DOHH2 (cell line): ENCODE results near the gene ADH1C.
"Not testable (repeated sequence)": the region's sequence is repeated elsewhere in the genome, so short reads cannot be mapped to it uniquely, and the experiment has no call there.

Source experiments
- H3F3A ChIP-seq: fragments of 200-600 bp; sonication (generic), shearing (Covaris generic); 2 replicates; pipeline ENCODE4 v1.6.0; 2016; ENCODE audit warnings: antibody characterized with exemption, mild to moderate bottlenecking; ENCODE audit not compliant: control insufficient read depth, insufficient read depth
- H3K27ac ChIP-seq: fragments of 200-600 bp; sonication (generic); 2 replicates; pipeline ENCODE4 v1.5.1; 2014; ENCODE audit warnings: low read depth, mild to moderate bottlenecking, low read length, moderate library complexity
- H3K27me3 ChIP-seq: fragments of 200-600 bp; sonication (generic); 2 replicates; pipeline ENCODE4 v1.6.1; 2014; ENCODE audit warnings: mild to moderate bottlenecking, low read length, mixed read lengths; ENCODE audit not compliant: control insufficient read depth
- H3K36me3 ChIP-seq: fragments of 200-600 bp; sonication (generic); 2 replicates; pipeline ENCODE4 v1.6.1; 2014; ENCODE audit warnings: mild to moderate bottlenecking, low read length, moderate library complexity, mixed read lengths; ENCODE audit not compliant: control insufficient read depth
- H3K4me1 ChIP-seq: fragments of 200-600 bp; sonication (generic); 2 replicates; pipeline ENCODE4 v1.6.1; 2014; ENCODE audit warnings: mild to moderate bottlenecking, low read length, mixed read lengths; ENCODE audit not compliant: control insufficient read depth
- H3K4me2 ChIP-seq: fragments of 200-600 bp; sonication (generic); 2 replicates; pipeline ENCODE4 v1.6.0; 2014; ENCODE audit warnings: mild to moderate bottlenecking, low read length, moderate library complexity
- H3K4me3 ChIP-seq: fragments of 200-600 bp; sonication (generic); 2 replicates; pipeline ENCODE4 v1.5.1; 2014; ENCODE audit warnings: mild to moderate bottlenecking, low read length, mixed read lengths
- H3K79me2 ChIP-seq: fragments of 200-600 bp; sonication (generic); 2 replicates; pipeline ENCODE4 v1.6.1; 2014; ENCODE audit warnings: mild to moderate bottlenecking, low read length, mixed read lengths; ENCODE audit not compliant: control insufficient read depth
- H3K9me2 ChIP-seq: fragments of 200-600 bp; sonication (generic); replicated peaks from 2 replicates; pipeline ENCODE4 v1.6.1; 2014; ENCODE audit warnings: mild to moderate bottlenecking, low read length, mixed read lengths; ENCODE audit not compliant: control insufficient read depth
- H3K9me3 ChIP-seq: fragments of 200-600 bp; sonication (generic); 2 replicates; pipeline ENCODE4 v1.6.1; 2014; ENCODE audit warnings: antibody characterized with exemption, low read length, mixed read lengths; ENCODE audit not compliant: control insufficient read depth, insufficient read depth
- H4K20me1 ChIP-seq: fragments of 200-600 bp; sonication (generic); 2 replicates; pipeline ENCODE4 v1.6.0; 2014; ENCODE audit warnings: low read depth, mild to moderate bottlenecking, antibody characterized with exemption, low read length, moderate library complexity; ENCODE audit not compliant: control insufficient read depth, insufficient read depth
- CTCF ChIP-seq: fragments of 200-600 bp; sonication (generic); IDR thresholded peaks from one replicate; pipeline ENCODE4 v1.5.1; 2014; ENCODE audit warnings: antibody characterized with exemption, mild to moderate bottlenecking, low read depth, low read length; ENCODE audit not compliant: poor library complexity, severe bottlenecking
- EZH2phosphoT487 ChIP-seq: fragments of 200-600 bp; sonication (generic); IDR thresholded peaks from 2 replicates; pipeline ENCODE4 v1.6.1; 2017; ENCODE audit warnings: borderline replicate concordance, mild to moderate bottlenecking, antibody characterized with exemption, low read length, moderate library complexity, mixed read lengths

ADH1C gene

DNA sequence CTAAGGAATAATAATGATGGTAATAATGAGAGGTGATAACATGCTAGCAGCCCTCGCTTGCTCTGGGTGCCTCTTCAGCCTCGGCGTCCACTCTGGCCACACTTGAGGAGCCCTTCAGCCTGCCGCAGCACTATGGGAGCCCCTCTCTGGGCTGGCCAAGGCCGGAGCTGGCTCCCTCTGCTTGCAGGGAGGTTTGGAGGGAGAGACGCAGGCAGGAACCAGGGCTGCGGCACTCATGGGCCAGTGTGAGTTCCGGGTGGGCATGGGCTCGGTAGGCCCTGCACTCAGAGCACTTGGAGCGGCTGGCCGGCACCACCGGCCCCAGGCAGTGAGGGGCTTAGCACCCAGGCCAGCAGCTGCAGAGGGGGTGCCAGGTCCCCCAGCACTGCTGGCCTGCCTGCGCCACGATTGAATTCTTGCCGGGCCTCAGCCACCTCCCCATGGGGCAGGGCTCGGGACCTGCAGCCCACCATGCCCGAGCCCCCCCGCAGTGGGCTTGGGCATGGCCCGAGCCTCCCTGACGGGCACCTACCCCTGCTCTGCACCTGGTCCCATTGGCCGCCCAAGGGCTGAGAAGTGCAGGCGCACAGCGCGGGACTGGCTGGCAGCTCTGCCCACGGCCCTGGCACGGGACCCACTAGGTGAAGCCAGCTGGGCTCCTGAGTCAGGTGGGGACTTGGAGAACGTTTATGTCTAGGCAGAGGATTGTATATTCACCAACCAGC is 7.1 kb upstream of the ADH1C start:
- no peak overlapping the region for H3K27ac ChIP-seq
- TF ChIP-seq EZH2phosphoT487 (no peak), CTCF (no peak)
- H3K27me3 ChIP-seq, result no peaks in the 10 kb centered on the region
- H3F3A ChIP-seq, result no peaks in the 10 kb centered on the region
- no peaks in the 10 kb centered on the region for H3K36me3 ChIP-seq
- H3K4me2 ChIP-seq, result no peak overlapping the region
- no peaks in the 10 kb centered on the region for H3K4me1 ChIP-seq
- no peaks in the 10 kb centered on the region for H4K20me1 ChIP-seq
- no peak overlapping the region for H3K4me3 ChIP-seq
- no peaks in the 10 kb centered on the region for H3K79me2 ChIP-seq
- H3K9me3 ChIP-seq, result no peaks in the 10 kb centered on the region
- no peaks in the 10 kb centered on the region for H3K9me2 ChIP-seq

DNA sequence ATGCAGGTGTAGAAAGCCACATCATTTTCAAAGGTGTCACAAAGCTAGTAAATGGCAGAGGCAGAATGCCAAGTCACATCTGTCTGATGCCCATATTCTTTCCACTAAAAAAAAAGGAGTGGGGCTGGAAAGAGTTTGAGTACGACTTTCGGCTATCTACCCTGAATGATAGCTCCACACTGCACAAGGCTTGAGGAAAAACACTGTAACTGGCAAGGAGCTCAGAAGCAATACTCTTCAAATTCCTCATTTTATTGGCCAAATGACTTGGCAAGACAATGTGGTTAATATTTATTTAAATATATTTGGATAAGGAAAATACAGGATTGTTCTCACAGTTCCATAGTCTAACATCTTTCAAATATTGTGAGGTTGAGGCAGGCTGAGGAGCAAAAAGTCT is 5.4 kb upstream of the ADH1C start:
- Histone ChIP-seq H3K27me3 (no peaks in the 10 kb centered on the region), H3F3A (no peaks in the 10 kb centered on the region)
- TF ChIP-seq CTCF (no peak), EZH2phosphoT487 (no peak)

GRCh38 chr4:99356992-99357391 is 4.4 kb upstream of the ADH1C start:
- Histone ChIP-seq H3K4me3 (no peak overlapping the region), H3K4me1 (no peaks in the 10 kb centered on the region), H3F3A (no peaks in the 10 kb centered on the region), H3K79me2 (no peaks in the 10 kb centered on the region), H3K9me2 (no peaks in the 10 kb centered on the region), H3K36me3 (no peaks in the 10 kb centered on the region), H3K27ac (no peak overlapping the region), H3K27me3 (no peaks in the 10 kb centered on the region), H3K9me3 (no peaks in the 10 kb centered on the region), H3K4me2 (no peak overlapping the region), H4K20me1 (no peaks in the 10 kb centered on the region)
- TF ChIP-seq EZH2phosphoT487 (no peak), CTCF (no peak)

More for the DNA sequence above, 5.4 kb upstream of the ADH1C start:
- Histone ChIP-seq H3K9me3 (no peaks in the 10 kb centered on the region), H4K20me1 (no peaks in the 10 kb centered on the region), H3K9me2 (no peaks in the 10 kb centered on the region), H3K4me3 (no peak overlapping the region), H3K27ac (no peak overlapping the region), H3K4me2 (no peak overlapping the region), H3K79me2 (no peaks in the 10 kb centered on the region), H3K36me3 (no peaks in the 10 kb centered on the region), H3K4me1 (no peaks in the 10 kb centered on the region)

DNA sequence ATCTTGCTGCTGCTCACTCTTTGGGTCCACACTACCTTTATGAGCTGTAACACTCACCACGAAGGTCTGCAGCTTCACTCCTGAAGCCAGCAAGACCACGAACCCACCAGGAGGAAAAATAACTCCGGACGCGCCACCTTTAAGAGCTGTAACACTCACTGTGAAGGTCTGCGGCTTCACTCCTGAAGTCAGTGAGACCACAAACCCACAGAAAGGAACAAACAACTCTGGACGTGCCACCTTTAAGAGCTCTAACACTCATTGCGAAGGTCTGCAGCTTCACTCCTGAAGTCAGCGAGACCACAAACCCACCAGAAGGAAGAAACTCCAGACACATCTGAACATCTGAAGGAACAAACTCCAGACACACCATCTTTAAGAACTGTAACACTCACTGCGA is 3.6 kb upstream of the ADH1C start:
- not testable (repeated sequence) for H3K4me3 ChIP-seq

More for the DNA sequence above, 3.6 kb upstream of the ADH1C start:
- not testable (repeated sequence) for H3K79me2 ChIP-seq, H3K9me2 ChIP-seq, H3K27ac ChIP-seq, H3K4me1 ChIP-seq, H3K4me2 ChIP-seq, H3K27me3 ChIP-seq, H3K36me3 ChIP-seq, H4K20me1 ChIP-seq, H3F3A ChIP-seq, H3K9me3 ChIP-seq
